ENCODE results near the gene SCAMP5.

SCAMP5 gene

GRCh38 chr15:75028991-75029377, 33.6 kb downstream of the SCAMP5 start:
- no peak for TF ChIP-seq CTCF (IDR thresholded peaks at IDR 0.05; ENCODE audit: low read depth, low read length, missing control alignments)
- in situ Hi-C loops (cut with HindIII; ENCODE audit: low sequenced_read_pairs): no loop called here
- DNase-seq (ENCODE audit: low read depth): no peak

GRCh38 chr15:75029378-75030022, 34.1 kb downstream of the SCAMP5 start:
- in situ Hi-C loops (cut with HindIII; ENCODE audit: low sequenced_read_pairs): no loop called here
- no peak overlapping the region for H3K4me3 ChIP-seq (ENCODE audit: low read depth, low read length)
- peak; percentile 86 for TF ChIP-seq CTCF (IDR thresholded peaks at IDR 0.05; ENCODE audit: low read depth, low read length, missing control alignments)
- peak; percentile 59 for DNase-seq (ENCODE audit: low read depth)

More at GRCh38 chr15:75028991-75029377, 33.6 kb downstream of the SCAMP5 start:
- no peak overlapping the region for H3K4me3 ChIP-seq (ENCODE audit: low read depth, low read length)

GRCh38 chr15:75030023-75030413, 34.7 kb downstream of the SCAMP5 start:
- no peak overlapping the region for H3K4me3 ChIP-seq (ENCODE audit: low read depth, low read length)
- in situ Hi-C loops (cut with HindIII; ENCODE audit: low sequenced_read_pairs): no loop called here
- TF ChIP-seq CTCF (IDR thresholded peaks at IDR 0.05; ENCODE audit: low read depth, low read length, missing control alignments): no peak
- DNase-seq (ENCODE audit: low read depth): no peak

GRCh38 chr15:75030424-75030823, 35.1 kb downstream of the SCAMP5 start:
- in situ Hi-C loops (cut with HindIII; ENCODE audit: low sequenced_read_pairs): no loop called here
- TF ChIP-seq CTCF (IDR thresholded peaks at IDR 0.05; ENCODE audit: low read depth, low read length, missing control alignments): no peak
- no peak overlapping the region for H3K4me3 ChIP-seq (ENCODE audit: low read depth, low read length)
- DNase-seq (ENCODE audit: low read depth): no peak

GRCh38 chr15:75031848-75032247, 36.5 kb downstream of the SCAMP5 start:
- H3K4me3 ChIP-seq (ENCODE audit: low read depth, low read length): no peak overlapping the region
- in situ Hi-C loops (cut with HindIII; ENCODE audit: low sequenced_read_pairs): no loop called here
- DNase-seq (ENCODE audit: low read depth): no peak

GRCh38 chr15:75032395-75032794, 37.0 kb downstream of the SCAMP5 start:
- DNase-seq (ENCODE audit: low read depth): no peak
- no peak for TF ChIP-seq CTCF (IDR thresholded peaks at IDR 0.05; ENCODE audit: low read depth, low read length, missing control alignments)
- in situ Hi-C loops (cut with HindIII; ENCODE audit: low sequenced_read_pairs): no loop called here
- no peak overlapping the region for H3K4me3 ChIP-seq (ENCODE audit: low read depth, low read length)

More at GRCh38 chr15:75031848-75032247, 36.5 kb downstream of the SCAMP5 start:
- no peak for TF ChIP-seq CTCF (IDR thresholded peaks at IDR 0.05; ENCODE audit: low read depth, low read length, missing control alignments)

All from astrocyte of the cerebellum (primary cell).